CD1c-positive myeloid dendritic cell (primary cell): ENCODE data around the gene ZNF273.
"Not testable (repeated sequence)": the region's sequence is repeated elsewhere in the genome, so short reads cannot be mapped to it uniquely, and the experiment has no call there.

ENCODE experiments used
- DNase-seq: peaks from one replicate; pipeline ENCODE4 v3.0.0-alpha.2; 2016; ENCODE audit errors: extremely low spot score

The ZNF273 gene

GRCh38 chr7:64902806-64903721 lies at the start of gene ZNF273:
TSS of gene ZNF273 (plus strand) at chr7:64903273. CDS start at chr7:64903318, 45 bp downstream.
- DNase-seq: peak; percentile 89

GRCh38 chr7:64853679-64854078 lies 49.4 kb upstream of the ZNF273 start:
- DNase-seq: no peak

- no peak for DNase-seq
Observed at GRCh38 chr7:64854969-64855368, 48.1 kb upstream of the ZNF273 start.

GRCh38 chr7:64863021-64863420 lies 40.1 kb upstream of the ZNF273 start:
- DNase-seq: no peak

- DNase-seq: not testable (repeated sequence)
Observed at GRCh38 chr7:64863530-64863929, 39.5 kb upstream of the ZNF273 start.

- DNase-seq: no peak
Observed at GRCh38 chr7:64863969-64864368, 39.1 kb upstream of the ZNF273 start.

GRCh38 chr7:64867863-64868440 lies 35.1 kb upstream of the ZNF273 start:
- DNase-seq: no peak

- DNase-seq: no peak
Observed at GRCh38 chr7:64868499-64868898, 34.6 kb upstream of the ZNF273 start.

- no peak for DNase-seq
Observed at GRCh38 chr7:64869121-64869725, 33.9 kb upstream of the ZNF273 start.

- no peak for DNase-seq
Observed at GRCh38 chr7:64869912-64870562, 33.0 kb upstream of the ZNF273 start.

- no peak for DNase-seq
Observed at GRCh38 chr7:64870656-64871055, 32.4 kb upstream of the ZNF273 start.

- no peak for DNase-seq
Observed at GRCh38 chr7:64871761-64872160, 31.3 kb upstream of the ZNF273 start.

GRCh38 chr7:64872351-64873154 lies 30.5 kb upstream of the ZNF273 start:
- DNase-seq: no peak

- DNase-seq: no peak
Observed at GRCh38 chr7:64873155-64873500, 29.9 kb upstream of the ZNF273 start.

GRCh38 chr7:64873517-64873916 lies 29.6 kb upstream of the ZNF273 start:
- no peak for DNase-seq

GRCh38 chr7:64874114-64874513 lies 29.0 kb upstream of the ZNF273 start:
- DNase-seq: no peak

- no peak for DNase-seq
Observed at GRCh38 chr7:64874562-64875250, 28.4 kb upstream of the ZNF273 start.

- no peak for DNase-seq
Observed at GRCh38 chr7:64875258-64875657, 27.8 kb upstream of the ZNF273 start.

GRCh38 chr7:64875658-64876406 lies 27.2 kb upstream of the ZNF273 start:
- no peak for DNase-seq
